Subcutaneous abdominal adipose tissue (tissue), 5 donors: Measurements from ENCODE around the gene SNAPIN.
A peak's percentile ranks its signal among the peaks of the same experiment; 100 is the strongest.

Experiments
- H3K27ac ChIP-seq: one replicate; pipeline ENCODE4 v1.7.0; 2013; ENCODE audit warnings: low read depth, mild to moderate bottlenecking, inconsistent platforms, low read length, moderate library complexity
- H3K27me3 ChIP-seq, 5 donors: one replicate each; pipeline ENCODE4 v1.7.0; 2013; ENCODE audit warnings: low read length in 5 of 5, inconsistent platforms in 1 of 5; ENCODE audit not compliant: control insufficient read depth in 5 of 5, insufficient read depth in 4 of 5
- H3K36me3 ChIP-seq, 5 donors: one replicate each; pipeline ENCODE4 v1.7.0; 2013; ENCODE audit warnings: low read length in 5 of 5; ENCODE audit not compliant: control insufficient read depth in 5 of 5, insufficient read depth in 5 of 5
- H3K4me1 ChIP-seq, 5 donors: one replicate each; pipeline ENCODE4 v1.7.0; 2013; ENCODE audit warnings: low read length in 5 of 5, mild to moderate bottlenecking in 3 of 5, moderate library complexity in 1 of 5; ENCODE audit not compliant: control insufficient read depth in 5 of 5, insufficient read depth in 5 of 5
- H3K4me3 ChIP-seq, 5 donors: one replicate each; pipeline ENCODE4 v1.7.0; 2013; ENCODE audit warnings: low read length in 5 of 5, low read depth in 1 of 5
- H3K9ac ChIP-seq, 5 donors: one replicate each; pipeline ENCODE4 v1.7.0; 2013; ENCODE audit warnings: low read length in 5 of 5, mild to moderate bottlenecking in 4 of 5, moderate library complexity in 3 of 5
- H3K9me3 ChIP-seq, 5 donors: one replicate each; pipeline ENCODE4 v1.7.0; 2013; ENCODE audit warnings: low read length in 5 of 5; ENCODE audit not compliant: control insufficient read depth in 5 of 5
- donor health status: healthy.
- donor health status: healthy.
- donor health status: healthy.
- donor health status: healthy.
- donor health status: healthy.

The SNAPIN gene

DNA sequence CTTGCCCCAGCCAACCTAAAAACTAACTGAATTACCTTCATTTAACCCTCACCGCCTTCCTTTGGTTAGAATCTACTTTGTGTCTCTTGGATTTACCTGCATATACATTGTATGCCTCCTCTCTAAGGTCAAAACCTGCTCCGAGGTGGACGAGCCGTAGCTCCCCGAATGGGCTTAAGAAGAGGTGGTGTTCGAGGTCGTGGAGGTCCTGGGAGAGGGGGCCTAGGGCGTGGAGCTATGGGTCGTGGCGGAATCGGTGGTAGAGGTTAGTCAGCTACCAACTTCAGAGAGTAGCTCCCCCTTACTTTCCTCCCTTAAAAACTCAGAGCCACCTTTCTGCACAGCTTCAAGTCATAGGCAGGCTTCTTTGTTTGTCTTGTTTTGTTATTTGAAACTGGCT, 15.4 kb upstream of the SNAPIN start:
- Histone ChIP-seq H3K36me3 (peaks cover 50 to 85% (median 74%) of the 10 kb centered on the region in 5 donors), H3K9me3 (no peaks in the 10 kb centered on the region), H3K4me1 (peaks cover 0 to 48% (median 33%) of the 10 kb centered on the region in 5 donors), H3K27me3 (no peaks in the 10 kb centered on the region), H3K4me3 (no peak overlapping the region), H3K27ac (peak overlapping the region; percentile 55), H3K9ac (no peak overlapping the region)

DNA sequence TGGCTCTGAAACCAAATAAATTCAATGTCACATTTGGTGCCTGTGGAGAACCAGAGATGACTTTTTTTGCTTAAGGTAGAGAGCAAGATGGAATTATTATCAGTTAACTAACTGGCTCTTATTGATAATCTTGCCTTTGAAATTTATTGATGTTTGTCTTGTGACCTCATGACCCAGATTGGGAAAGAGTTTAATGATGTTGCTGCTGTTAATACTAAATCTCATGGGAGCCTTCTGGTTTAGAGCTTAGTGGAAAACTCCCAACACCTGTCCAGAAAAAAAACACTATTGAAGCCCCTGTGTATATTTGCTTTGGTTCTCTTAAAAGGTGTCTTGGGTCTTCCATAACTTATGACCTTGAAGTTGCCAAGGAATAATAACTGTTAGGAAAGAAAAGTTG, 14.7 kb upstream of the SNAPIN start:
- Histone ChIP-seq H3K9me3 (no peaks in the 10 kb centered on the region), H3K27ac (peak overlapping the region; percentile 55), H3K9ac (no peak overlapping the region), H3K4me1 (peaks cover 0 to 48% (median 35%) of the 10 kb centered on the region in 5 donors), H3K27me3 (no peaks in the 10 kb centered on the region), H3K4me3 (no peak overlapping the region), H3K36me3 (peaks cover 50 to 78% (median 67%) of the 10 kb centered on the region in 5 donors)

DNA sequence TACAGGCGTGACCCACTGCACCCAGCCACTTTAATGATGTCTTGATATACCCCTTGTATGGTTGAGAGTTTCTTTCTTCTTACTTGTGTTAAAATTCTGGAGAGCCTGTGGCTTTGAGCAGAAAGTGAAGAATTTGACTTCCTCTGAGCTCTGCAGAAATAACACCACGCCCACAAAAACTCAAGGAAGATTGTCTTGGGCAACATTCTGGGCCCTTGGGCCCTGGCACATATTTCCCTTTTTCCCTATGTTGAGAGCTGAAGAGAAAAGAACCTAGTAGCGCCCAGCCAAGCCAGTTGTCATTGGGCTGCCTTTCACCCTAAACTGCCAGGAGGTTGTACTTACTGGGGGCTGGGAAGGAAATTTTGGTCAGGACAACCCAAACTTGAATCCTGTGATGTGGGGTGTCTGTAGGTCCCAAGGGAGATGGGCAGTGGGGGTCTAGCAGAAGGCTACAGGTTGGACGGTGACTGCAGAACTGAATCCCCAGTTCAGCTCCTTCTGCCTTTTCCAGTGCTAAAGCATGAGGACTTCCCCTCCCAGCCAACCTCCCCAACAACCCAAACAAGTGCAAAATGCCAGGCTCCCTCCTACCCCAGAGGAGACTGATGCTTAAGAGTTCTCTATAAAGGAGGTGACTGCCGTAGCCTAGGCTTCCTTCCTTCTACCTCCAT, 11.7 kb upstream of the SNAPIN start:
- Histone ChIP-seq H3K27me3 (no peaks in the 10 kb centered on the region), H3K4me3 (peak overlapping the region in 1 of 5 donors; percentile 13), H3K27ac (peak overlapping the region; percentile 53), H3K9me3 (no peaks in the 10 kb centered on the region), H3K36me3 (peaks cover 35 to 48% (median 39%) of the 10 kb centered on the region in 5 donors), H3K4me1 (peaks cover 3 to 63% (median 47%) of the 10 kb centered on the region in 5 donors), H3K9ac (peak overlapping the region in 1 of 5 donors; percentile 10)

DNA sequence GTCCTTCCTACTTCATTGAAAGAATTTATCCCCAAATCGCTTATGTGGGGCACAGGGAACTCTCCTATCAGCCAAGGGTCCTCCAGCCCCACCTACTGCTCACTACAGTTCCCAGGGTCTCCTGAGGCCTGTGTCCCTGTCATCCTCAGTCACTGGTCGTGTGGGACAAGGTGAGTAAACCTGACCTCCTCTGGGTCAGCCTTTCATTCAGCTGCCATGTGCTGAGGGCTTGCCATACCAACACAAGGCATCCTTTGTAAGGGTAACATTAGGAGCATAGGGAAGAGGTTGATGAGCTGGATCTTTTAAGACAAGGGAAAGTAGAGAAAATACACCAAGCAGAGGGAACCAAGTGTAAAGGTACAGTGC, 11.2 kb upstream of the SNAPIN start:
- no peaks in the 10 kb centered on the region for H3K9me3 ChIP-seq
- H3K9ac ChIP-seq = peak overlapping the region in 2 of 5 donors; percentile 10 to 23
- H3K4me3 ChIP-seq = peak overlapping the region in 1 of 5 donors; percentile 13
- H3K4me1 ChIP-seq = peaks cover 3 to 61% (median 51%) of the 10 kb centered on the region in 5 donors
- H3K27ac ChIP-seq = peak overlapping the region; percentile 53
- no peaks in the 10 kb centered on the region for H3K27me3 ChIP-seq
- H3K36me3 ChIP-seq = peaks cover 32 to 43% (median 34%) of the 10 kb centered on the region in 5 donors

DNA sequence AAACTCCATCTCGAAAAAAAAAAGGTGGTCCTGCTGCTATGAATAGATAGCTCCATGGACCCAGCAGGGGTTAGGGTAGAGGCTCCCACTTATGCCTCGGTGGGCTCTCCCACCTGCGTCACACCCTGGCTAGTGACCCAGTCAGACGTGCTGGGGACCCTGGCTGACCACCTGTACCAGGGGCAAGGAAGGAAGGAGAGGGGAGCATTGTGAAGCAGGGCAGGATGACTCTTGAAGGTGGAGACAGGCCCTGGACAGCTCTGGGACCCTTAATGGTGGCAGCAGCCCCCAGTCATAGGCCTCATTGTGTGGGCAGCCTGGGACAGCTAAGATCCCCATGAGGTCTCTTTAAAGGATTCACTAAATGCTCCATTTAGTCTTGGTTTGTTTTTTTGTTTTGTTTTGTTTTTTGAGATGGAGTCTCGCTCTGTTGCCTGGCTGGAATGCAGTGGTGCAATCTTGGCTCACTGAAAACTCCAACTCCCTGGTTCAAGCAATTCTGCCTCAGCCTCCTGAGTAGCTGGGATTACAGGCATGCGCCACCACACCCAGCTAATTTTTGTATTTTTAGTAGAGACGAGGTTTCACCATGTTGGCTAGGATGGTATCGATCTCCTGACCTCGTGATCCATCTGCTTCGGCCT, 10.4 kb upstream of the SNAPIN start:
- H3K9me3 ChIP-seq = no peaks in the 10 kb centered on the region
- H3K4me3 ChIP-seq = no peak overlapping the region
- H3K27me3 ChIP-seq = no peaks in the 10 kb centered on the region
- no peak overlapping the region for H3K27ac ChIP-seq
- H3K4me1 ChIP-seq = peaks cover 3 to 65% (median 58%) of the 10 kb centered on the region in 5 donors
- H3K9ac ChIP-seq = no peak overlapping the region
- peaks cover 24 to 35% (median 26%) of the 10 kb centered on the region in 5 donors for H3K36me3 ChIP-seq

DNA sequence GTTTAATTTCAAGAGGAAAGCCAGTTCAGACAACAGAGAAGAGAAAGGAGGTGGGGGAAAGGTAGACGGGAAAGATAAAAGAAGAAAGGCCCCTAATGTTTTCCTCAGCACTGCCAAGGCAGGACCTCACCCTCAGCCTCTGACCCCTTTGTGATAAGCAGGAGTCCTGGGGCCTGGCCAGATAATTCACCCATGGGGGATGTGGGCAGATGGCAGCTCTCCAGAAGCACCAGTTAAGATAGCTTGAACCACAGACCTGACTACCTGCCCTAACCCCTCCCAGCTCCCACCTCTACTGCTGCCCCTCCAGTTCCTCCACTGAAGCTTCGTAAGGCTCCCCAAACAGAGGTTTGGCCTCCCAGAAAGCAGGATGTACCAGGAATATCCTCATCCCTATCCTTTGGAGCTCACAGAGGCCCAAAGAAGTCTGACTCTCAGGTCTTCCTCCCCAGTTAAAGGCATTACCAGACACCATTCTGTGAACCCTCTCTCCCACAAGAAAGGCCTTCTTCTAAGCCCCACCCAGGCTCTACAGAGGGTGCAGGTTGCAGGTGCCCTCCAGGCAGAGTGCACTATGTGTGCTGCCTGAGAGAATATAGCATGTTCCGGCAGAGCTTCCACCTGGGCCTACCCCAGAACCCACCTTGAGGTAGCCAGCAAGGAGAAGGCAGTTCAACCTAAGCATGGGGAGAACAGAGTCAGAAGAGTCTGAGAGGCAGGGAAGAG, 9.2 kb upstream of the SNAPIN start:
- H3K27me3 ChIP-seq = no peaks in the 10 kb centered on the region
- peaks cover 13 to 23% (median 18%) of the 10 kb centered on the region in 5 donors for H3K36me3 ChIP-seq
- H3K4me1 ChIP-seq = peaks cover 3 to 57% (median 51%) of the 10 kb centered on the region in 5 donors
- peak overlapping the region in 1 of 5 donors; percentile 16 for H3K9ac ChIP-seq
- H3K27ac ChIP-seq = peak overlapping the region; percentile 60
- H3K4me3 ChIP-seq = no peak overlapping the region
- H3K9me3 ChIP-seq = no peaks in the 10 kb centered on the region

DNA sequence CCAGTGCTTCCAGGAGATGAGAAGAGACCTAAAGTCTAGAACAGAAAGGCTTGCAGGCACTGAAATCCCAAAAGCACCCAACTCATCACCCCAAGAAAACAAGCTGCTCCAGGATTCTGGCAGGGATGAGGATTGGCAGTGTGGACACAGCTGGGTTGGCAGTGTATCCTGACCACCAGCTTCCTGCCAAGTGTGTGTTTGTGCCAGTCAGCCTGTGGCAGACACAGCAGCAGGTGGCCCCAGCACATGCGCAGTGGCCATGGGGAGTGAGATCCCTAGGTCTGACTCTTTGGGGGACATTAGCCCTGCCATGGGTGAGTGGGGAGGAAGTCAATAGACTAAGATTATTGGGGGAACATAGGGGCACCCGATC, 8.7 kb upstream of the SNAPIN start:
- Histone ChIP-seq H3K27me3 (no peaks in the 10 kb centered on the region), H3K9ac (no peak overlapping the region)

DNA sequence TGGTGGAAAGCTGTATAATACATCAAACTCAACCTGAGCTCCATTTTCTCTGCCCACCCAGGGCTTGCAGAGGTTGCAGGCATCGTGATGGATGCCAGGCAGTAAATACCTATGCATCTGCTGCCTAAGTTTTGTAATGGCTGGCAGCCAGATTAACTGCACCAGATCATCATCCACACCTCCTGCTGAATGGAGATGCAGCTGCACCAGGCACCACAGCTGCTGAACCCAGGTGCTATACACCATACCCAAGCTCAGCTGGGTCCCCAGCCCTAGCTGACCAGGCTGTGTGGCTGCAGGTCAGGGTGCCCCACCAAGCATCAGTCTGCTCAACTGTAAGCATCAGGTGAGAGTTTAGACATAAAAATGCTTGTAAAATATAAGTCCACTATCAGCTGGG, 6.7 kb upstream of the SNAPIN start:
- H3K27ac ChIP-seq = no peak overlapping the region
- H3K4me3 ChIP-seq = no peak overlapping the region
- H3K4me1 ChIP-seq = peaks cover 3 to 46% (median 38%) of the 10 kb centered on the region in 5 donors

More for the DNA sequence above, 8.7 kb upstream of the SNAPIN start:
- H3K9me3 ChIP-seq = no peaks in the 10 kb centered on the region
- peaks cover 3 to 55% (median 50%) of the 10 kb centered on the region in 5 donors for H3K4me1 ChIP-seq
- peak overlapping the region; percentile 60 for H3K27ac ChIP-seq
- peaks cover 10 to 18% (median 13%) of the 10 kb centered on the region in 5 donors for H3K36me3 ChIP-seq
- no peak overlapping the region for H3K4me3 ChIP-seq

DNA sequence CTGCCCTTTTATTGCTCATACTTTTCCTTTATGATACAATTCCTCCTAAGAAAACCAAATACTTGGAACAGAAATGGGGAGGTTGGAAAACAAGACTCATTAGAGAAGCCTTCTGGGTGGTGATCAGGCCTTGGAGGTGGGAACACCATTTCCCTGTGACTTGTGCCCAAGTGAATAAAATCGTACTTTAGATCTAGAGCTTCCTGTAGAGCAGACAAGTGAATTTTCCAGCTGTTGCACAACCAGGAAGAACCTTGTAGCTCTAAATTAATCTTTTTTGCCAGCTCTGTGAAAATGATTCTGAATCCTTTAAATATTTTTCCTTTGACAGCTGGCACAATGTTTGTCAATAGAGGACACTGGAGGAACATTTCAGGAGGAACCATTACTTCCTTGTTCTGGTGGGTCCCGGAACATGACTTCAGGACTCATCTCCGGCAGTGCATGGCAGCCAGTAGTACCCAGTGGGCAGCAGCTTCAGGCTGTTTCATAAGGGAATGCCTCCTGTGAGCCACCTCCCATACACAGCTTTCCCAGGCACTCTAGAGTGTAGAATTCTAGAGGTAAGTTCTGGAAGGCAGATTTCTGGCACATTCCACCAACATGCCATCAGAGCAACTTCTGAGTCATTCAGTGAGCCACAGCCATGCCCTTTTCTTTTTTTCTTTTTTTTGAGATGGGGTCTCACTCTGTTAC, 5.5 kb upstream of the SNAPIN start:
- H3K9ac ChIP-seq = peak overlapping the region in 2 of 5 donors; percentile 62 to 68
- H3K9me3 ChIP-seq = no peaks in the 10 kb centered on the region
- peak overlapping the region; percentile 79 for H3K27ac ChIP-seq
- H3K4me1 ChIP-seq = peaks cover 3 to 36% (median 26%) of the 10 kb centered on the region in 5 donors
- no peaks in the 10 kb centered on the region for H3K36me3 ChIP-seq
- peak overlapping the region in 2 of 5 donors; percentile 29 for H3K4me3 ChIP-seq
- H3K27me3 ChIP-seq = no peaks in the 10 kb centered on the region

More for the DNA sequence above, 6.7 kb upstream of the SNAPIN start:
- Histone ChIP-seq H3K9ac (no peak overlapping the region), H3K36me3 (no peaks in the 10 kb centered on the region), H3K27me3 (no peaks in the 10 kb centered on the region), H3K9me3 (no peaks in the 10 kb centered on the region)
